Measurements from ENCODE around the gene SPPL3.

GRCh38 chr12:120851944-120852343 is 52.2 kb downstream of the SPPL3 start:
- TF ChIP-seq MAX (IDR thresholded peaks at IDR 0.05) (no peak), EGR1 (IDR thresholded peaks at IDR 0.05) (no peak), EP300 (IDR thresholded peaks at IDR 0.05; ENCODE audit: borderline replicate concordance) (no peak), YY1 (IDR thresholded peaks at IDR 0.05; ENCODE audit: low read depth) (no peak), CREB1 (IDR thresholded peaks at IDR 0.05; ENCODE audit: low read depth) (no peak), TAF1 (IDR thresholded peaks at IDR 0.05; ENCODE audit: low read depth) (no peak)
